Prostate gland (tissue), 2 donors: Measurements from ENCODE around the gene R3HDM2. TPM values are rescaled to one million over a fixed set of nuclear protein-coding genes. Genes with fewer than 3 reads are reported as not detected.

Experiments
- DNase-seq: peaks from one replicate; pipeline ENCODE4 v3.0.0-alpha.2; 2019; ENCODE audit warnings: low spot score
- H3K27ac ChIP-seq, 2 donors: fragments of 200-600 bp; sonication (generic); 2 replicates each; pipeline ENCODE4 v1.5.1; 2017 to 2019
- H3K27me3 ChIP-seq: fragments of 200-600 bp; sonication (generic); replicated peaks from 2 replicates; pipeline ENCODE4 v1.5.1; 2019; ENCODE audit not compliant: insufficient read depth
- H3K36me3 ChIP-seq, 2 donors: fragments of 200-600 bp; sonication (generic); 1 replicate in 1 of 2; 2 replicates in 1 of 2; pipeline versions ENCODE4 v1.5.1 to v1.8.1; 2017 to 2019
- H3K4me1 ChIP-seq: fragments of 200-600 bp; sonication (generic); replicated peaks from 2 replicates; pipeline ENCODE4 v1.5.1; 2019
- H3K4me3 ChIP-seq, 2 donors: fragments of 200-600 bp; sonication (generic); 2 replicates each; pipeline ENCODE4 v1.5.1; 2017 to 2019
- H3K9me3 ChIP-seq: fragments of 200-600 bp; sonication (generic); 2 replicates; pipeline ENCODE4 v1.5.1; 2017
- POLR2A ChIP-seq: fragments of 450-650 bp; IDR thresholded peaks from one replicate; pipeline ENCODE4 v1.6.1; 2016; ENCODE audit warnings: antibody characterized with exemption, mild to moderate bottlenecking
- POLR2AphosphoS5 ChIP-seq: sonication (generic); formaldehyde crosslinking; IDR thresholded peaks from one replicate; pipeline ENCODE4 v1.6.1; 2017; ENCODE audit warnings: antibody characterized with exemption
- WGBS: methylation state at CpG from one replicate; pipeline ENCODE4 v1.1.5; 2018; 5-methylcytosine and 5-hydroxymethylcytosine counted together
- intact Hi-C: fragments of 100-400 bp; cut with DNase I; formaldehyde crosslinking; loops from one replicate; pipeline ENCODE4 v1.14.2; 2022
- total RNA-seq, 2 donors: library from RNA; depleted of rRNA; stranded (reverse); fragments of >200 nt; gene quantifications; one replicate each; pipeline ENCODE4 v1.1.0, GENCODE V29; 2016
- TF ChIP-seq, protein P1 (sequence below), 4 experiments: fragments of 200-600 bp in 2 of 4; fragments of 450-650 bp in 2 of 4; sonication (generic) in 2 of 4; IDR thresholded peaks; 1 replicate in 3 of 4; 2 replicates in 1 of 4; pipeline ENCODE4 v1.5.1; 2016 to 2019; ENCODE audit warnings: antibody characterized with exemption in 4 of 4, mild to moderate bottlenecking in 2 of 4, moderate library complexity in 2 of 4

R3HDM2 gene
- total RNA-seq, 2 donors from 2014 or later: 38.7 to 80.9 TPM

DNA sequence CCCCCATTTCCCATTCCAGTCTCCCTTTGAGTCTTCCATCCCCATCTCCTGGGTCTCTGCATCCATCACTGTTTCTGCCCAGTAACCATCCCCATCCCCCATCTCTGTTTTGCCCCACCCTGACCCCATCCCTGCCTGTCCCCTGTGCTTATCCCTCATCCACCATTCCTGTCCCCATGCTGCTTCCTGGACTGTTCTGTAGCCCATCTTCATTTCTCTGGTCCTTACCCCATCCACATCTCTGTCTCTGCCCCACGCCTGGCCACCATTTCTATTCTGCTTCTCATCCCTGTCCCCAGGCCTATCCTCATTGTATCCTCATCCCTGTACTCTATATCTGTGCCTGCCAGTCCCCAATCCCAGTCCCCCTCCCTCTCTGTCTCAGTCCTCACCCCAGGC is 210.1 kb downstream of the R3HDM2 start:
- 74% methylated on average over 1 of the region's 1 CpG for WGBS
- Histone ChIP-seq H3K4me1 (peaks cover 12% of the 10 kb centered on the region), H3K27me3 (peaks cover 5% of the 10 kb centered on the region), H3K27ac (no peak overlapping the region), H3K36me3 (no peaks in the 10 kb centered on the region), H3K4me3 (no peak overlapping the region), H3K9me3 (no peaks in the 10 kb centered on the region)
- DNase-seq: no peak
- intact Hi-C loops: no loop called here
- no peak for TF ChIP-seq POLR2AphosphoS5
- no peak for TF ChIP-seq POLR2A
- TF ChIP-seq, protein P1, sequence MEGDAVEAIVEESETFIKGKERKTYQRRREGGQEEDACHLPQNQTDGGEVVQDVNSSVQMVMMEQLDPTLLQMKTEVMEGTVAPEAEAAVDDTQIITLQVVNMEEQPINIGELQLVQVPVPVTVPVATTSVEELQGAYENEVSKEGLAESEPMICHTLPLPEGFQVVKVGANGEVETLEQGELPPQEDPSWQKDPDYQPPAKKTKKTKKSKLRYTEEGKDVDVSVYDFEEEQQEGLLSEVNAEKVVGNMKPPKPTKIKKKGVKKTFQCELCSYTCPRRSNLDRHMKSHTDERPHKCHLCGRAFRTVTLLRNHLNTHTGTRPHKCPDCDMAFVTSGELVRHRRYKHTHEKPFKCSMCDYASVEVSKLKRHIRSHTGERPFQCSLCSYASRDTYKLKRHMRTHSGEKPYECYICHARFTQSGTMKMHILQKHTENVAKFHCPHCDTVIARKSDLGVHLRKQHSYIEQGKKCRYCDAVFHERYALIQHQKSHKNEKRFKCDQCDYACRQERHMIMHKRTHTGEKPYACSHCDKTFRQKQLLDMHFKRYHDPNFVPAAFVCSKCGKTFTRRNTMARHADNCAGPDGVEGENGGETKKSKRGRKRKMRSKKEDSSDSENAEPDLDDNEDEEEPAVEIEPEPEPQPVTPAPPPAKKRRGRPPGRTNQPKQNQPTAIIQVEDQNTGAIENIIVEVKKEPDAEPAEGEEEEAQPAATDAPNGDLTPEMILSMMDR (IDR thresholded peaks at IDR 0.05): no peak

DNA sequence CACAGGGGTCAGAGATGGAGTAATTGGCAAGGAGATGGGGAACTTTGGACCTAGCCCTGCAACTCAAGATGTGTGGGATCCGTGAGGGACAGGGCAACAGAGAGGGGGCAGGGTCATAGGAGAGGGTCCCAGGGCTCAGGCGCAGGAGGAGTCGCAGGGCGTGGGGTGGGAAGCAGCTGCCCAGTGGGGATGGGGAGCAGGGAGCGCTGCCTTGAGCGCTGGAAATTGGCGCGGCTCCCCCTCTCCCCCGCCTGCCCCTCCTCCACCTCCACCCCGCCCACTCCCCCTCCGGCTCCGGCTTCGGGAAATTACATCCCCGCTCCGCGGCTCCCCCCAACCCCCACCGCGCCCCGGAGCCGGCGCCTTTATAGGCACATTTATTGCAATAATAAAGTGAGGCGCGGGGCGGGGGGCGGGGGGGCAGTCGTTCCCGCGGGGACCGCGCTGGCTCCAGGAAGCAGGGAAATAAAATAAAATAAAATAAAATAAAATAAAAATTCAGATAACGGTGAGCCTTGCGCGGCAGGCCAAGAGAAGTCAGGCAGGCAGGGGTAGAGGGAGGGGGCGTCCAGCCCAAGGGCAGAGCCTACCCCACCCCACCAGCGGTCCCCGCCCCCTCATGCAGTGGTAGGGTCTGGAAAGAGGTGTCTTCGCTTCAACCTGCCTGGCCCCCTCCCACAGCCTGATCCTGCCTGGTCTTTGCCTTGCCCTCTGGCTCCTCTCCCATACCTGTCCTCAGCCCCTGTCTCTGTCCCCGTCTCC is 210.7 kb downstream of the R3HDM2 start:
- 7% methylated on average over 38 of the region's 38 CpGs for WGBS
- no peaks in the 10 kb centered on the region for H3K36me3 ChIP-seq
- H3K4me3 ChIP-seq: no peak overlapping the region
- H3K27ac ChIP-seq: no peak overlapping the region
- H3K4me1 ChIP-seq: peaks cover 12% of the 10 kb centered on the region
- H3K27me3 ChIP-seq: peaks cover 5% of the 10 kb centered on the region
- intact Hi-C loops: no loop called here
- no peak for TF ChIP-seq POLR2AphosphoS5
- TF ChIP-seq, protein P1 (IDR thresholded peaks at IDR 0.05): no peak
- TF ChIP-seq POLR2A: no peak
- H3K9me3 ChIP-seq: no peaks in the 10 kb centered on the region
- no peak for DNase-seq

DNA sequence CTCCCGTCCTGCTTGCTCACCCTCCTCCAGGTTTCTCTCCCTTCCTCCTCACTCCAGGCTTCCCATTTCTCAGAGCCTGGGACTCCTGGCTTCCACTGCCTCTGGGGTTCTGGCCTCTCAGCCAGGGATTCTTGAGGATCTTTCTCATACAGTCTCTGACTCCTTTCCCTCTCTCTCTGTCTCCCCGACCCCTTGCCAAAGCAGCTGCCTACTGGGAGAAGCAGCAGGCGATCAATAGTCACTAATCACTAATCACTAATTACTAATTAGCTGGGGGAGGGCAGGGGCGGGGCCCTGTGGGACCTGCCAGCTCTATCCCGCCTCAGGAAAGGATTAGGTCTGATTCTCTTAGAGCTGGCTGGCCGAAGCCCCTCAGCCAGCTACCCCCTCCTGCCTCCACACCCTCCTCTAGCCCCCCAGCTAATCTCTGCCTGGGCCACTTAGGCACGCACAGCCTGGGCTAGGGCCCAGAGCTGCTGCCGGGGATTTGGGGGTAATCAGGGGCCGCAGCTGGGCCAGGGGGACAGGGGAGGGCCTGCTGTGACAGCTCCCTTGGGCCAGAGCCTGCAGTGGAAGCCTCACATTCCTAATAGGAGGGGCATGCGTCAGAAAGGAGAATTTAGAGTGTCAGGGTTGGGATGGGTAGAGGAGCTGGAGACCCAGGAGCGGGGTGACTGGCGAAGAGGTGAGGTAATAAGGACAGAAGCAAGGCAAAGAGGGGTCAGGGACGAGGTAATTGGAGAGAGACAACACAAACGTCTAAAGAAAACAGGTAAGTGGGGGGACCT is 211.4 kb downstream of the R3HDM2 start:
- H3K9me3 ChIP-seq: no peaks in the 10 kb centered on the region
- peaks cover 2% of the 10 kb centered on the region for H3K27me3 ChIP-seq
- H3K27ac ChIP-seq: no peak overlapping the region
- 72% methylated on average over 14 of the region's 14 CpGs for whole genome bisulfite sequencing
- peaks cover 12% of the 10 kb centered on the region for H3K4me1 ChIP-seq
- intact Hi-C loops: no loop called here
- no peaks in the 10 kb centered on the region for H3K36me3 ChIP-seq
- TF ChIP-seq, protein P1 (IDR thresholded peaks at IDR 0.05): no peak
- no peak for TF ChIP-seq POLR2A
- TF ChIP-seq POLR2AphosphoS5: no peak
- no peak for DNase-seq
- no peak overlapping the region for H3K4me3 ChIP-seq

DNA sequence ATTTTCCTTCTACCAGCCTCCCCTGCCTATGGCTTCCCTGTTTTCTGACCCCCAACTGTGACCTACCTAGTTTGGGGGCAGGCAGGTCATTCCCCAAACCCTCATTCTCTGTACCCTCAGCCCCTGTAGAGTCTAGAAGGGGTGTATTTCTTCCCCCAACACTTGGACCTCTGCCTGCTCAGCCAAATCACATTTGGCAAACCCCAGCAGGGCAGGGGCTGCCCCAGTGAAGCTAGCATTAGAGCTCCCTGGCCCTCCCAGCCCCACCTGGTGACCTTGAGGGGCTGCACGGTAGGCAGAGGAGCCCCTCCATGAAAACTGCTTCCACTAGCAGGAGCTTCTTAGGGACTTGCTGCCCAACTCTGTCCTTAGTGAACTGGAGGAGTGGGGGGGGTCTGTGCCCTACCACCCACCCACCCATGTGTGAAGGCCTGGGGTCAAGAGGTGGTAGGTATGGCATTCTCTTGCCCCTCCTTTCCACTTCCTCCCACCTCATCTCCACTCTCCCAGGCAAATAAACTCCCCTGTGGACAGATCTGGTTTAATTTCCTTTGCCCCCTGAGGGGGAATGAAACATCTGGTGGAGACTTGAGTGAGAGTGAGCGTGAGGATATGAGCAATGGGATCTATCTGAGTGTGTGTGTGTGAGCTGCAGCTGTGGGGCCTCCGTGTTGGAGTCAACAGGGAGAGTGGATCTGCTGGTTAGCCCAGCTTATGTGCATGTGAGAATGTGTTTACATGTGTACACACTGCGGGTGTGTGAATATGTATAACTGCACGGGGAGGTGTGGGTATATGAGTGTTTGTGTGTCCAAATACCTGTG is 212.6 kb downstream of the R3HDM2 start:
- Histone ChIP-seq H3K27me3 (peaks cover 2% of the 10 kb centered on the region), H3K9me3 (no peaks in the 10 kb centered on the region), H3K4me3 (no peak overlapping the region), H3K4me1 (peaks cover 20% of the 10 kb centered on the region), H3K36me3 (no peaks in the 10 kb centered on the region), H3K27ac (peak overlapping the region in 1 of 2 donors; percentile 42)
- 81% methylated on average over 5 of the region's 5 CpGs for WGBS
- TF ChIP-seq, protein P1 (IDR thresholded peaks at IDR 0.05): no peak
- TF ChIP-seq POLR2AphosphoS5 (peak; percentile 77), POLR2A (no peak)
- intact Hi-C loops: no loop called here
- peak; percentile 67 for DNase-seq
